Activated T-cell treated with anti-CD3 and anti-CD28 coated beads, Interleukin-2, amount 50 U/mL, for 4 hours (primary cell): Measurements from ENCODE around the gene PIP5K1C. TPM values are rescaled to one million over a fixed set of nuclear protein-coding genes. Genes with fewer than 3 reads are reported as not detected.

Experiments used
- ATAC-seq, 2 donors: fragments of 200-7000 bp; cut with Tn5 transposase; one replicate each; pipeline ENCODE4 v1.10.0; 2021
- DNase-seq: peaks from one replicate; pipeline ENCODE4 v3.0.0-alpha.2; 2020
- H3K27me3 Mint-ChIP-seq: one replicate; pipeline ENCODE4 v1.8.0; 2021; ENCODE audit warnings: low read depth, mixed read lengths
- H3K36me3 Mint-ChIP-seq: one replicate; pipeline ENCODE4 v1.8.0; 2022; ENCODE audit warnings: mixed read lengths; ENCODE audit not compliant: insufficient read depth
- H3K4me1 Mint-ChIP-seq: one replicate; pipeline ENCODE4 v1.8.0; 2021; ENCODE audit warnings: low read depth, mixed read lengths
- H3K4me3 Mint-ChIP-seq: one replicate; pipeline ENCODE4 v1.8.0; 2021; ENCODE audit warnings: mild to moderate bottlenecking, moderate library complexity, mixed read lengths
- H3K9me3 Mint-ChIP-seq: one replicate; pipeline ENCODE4 v1.8.0; 2021; ENCODE audit warnings: mixed read lengths
- total RNA-seq, 3 donors: library from RNA; stranded (reverse); gene quantifications; one replicate each; pipeline ENCODE4 v1.2.1, GENCODE V29; 2021

Gene PIP5K1C
- total RNA-seq, 3 donors from 2014 or later = 12.1 to 20.9 (median 16.7) TPM

DNA sequence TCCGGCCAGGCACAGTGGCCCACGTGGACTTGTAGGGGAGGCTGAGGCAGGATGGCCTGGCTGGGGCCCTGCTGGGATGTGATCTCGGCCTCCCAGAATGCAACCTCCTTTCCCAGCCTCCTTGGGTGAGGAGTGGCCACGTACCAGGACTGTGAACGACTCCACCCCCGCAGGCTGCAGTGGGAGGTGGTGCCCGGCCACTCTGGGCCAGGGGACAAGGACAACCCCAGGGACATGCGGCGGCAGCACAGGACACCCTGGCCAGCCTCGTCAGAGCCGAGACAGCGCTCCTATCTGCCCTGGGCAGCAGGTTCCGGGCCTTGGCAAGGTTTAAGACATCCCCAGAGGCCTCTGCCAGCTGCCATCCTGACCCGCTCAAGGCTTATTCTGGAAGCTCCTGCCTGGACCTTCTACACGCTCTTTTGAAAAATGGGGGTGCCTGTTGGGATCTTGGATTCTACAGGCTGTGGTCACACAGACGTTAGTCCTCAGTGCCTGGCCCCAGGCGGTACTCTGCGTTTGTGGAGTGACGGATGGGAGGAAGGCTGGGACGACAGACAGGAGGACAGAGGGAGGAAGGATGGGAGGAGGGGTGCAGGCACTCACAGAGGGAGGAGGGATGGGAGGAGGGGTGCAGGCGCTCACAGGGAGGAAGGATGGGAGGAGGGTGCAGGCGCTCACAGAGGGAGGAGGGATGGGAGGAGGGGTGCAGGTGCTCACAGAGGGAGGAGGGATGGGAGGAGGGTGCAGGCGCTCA, 53.8 kb downstream of the PIP5K1C start:
- Mint-ChIP-seq H3K9me3 (no peaks in the 10 kb centered on the region), H3K4me1 (no peaks in the 10 kb centered on the region), H3K36me3 (no peaks in the 10 kb centered on the region), H3K27me3 (no peaks in the 10 kb centered on the region), H3K4me3 (no peak overlapping the region)
- no peak for ATAC-seq
- no peak for DNase-seq

DNA sequence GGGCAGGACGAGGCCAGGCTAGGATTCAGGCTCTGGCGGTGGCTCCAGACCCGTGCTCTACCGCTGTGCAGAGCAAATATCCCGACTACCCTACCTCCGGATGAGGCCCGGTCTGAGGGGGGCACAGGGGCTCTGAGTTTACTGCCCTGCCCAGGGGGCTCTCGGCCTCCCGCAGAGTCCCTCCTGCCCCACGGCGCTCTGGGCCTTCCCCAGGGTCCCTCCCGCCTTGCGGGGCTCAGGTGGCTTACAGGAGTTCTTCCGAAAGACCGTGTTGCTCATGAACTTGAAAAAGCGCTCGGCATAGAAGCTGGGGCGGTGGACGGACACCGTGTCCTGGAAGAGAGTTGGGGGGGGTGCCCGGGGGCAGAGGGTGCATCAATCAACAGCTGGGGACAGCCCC, 54.5 kb downstream of the PIP5K1C start:
- DNase-seq (no peak), ATAC-seq (no peak)
- no peaks in the 10 kb centered on the region for H3K4me1 Mint-ChIP-seq
- no peaks in the 10 kb centered on the region for H3K9me3 Mint-ChIP-seq
- H3K36me3 Mint-ChIP-seq = no peaks in the 10 kb centered on the region
- no peak overlapping the region for H3K4me3 Mint-ChIP-seq
- no peaks in the 10 kb centered on the region for H3K27me3 Mint-ChIP-seq

DNA sequence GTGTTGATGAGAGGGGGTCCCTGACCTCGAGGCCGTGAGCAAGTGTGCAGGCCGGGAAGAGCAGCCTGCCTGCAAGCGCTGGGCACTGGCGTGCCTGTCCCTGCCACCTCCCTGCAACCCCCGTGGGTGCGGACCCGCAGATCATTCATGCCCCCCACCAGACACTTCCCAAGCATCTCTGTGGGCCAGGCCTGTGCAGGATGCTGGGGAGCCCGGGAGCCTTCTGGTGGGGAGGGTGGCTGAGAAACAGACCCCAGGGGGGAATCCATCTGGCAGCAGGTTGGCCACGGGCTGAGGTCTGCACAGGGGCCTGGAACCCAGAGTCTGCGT, 55.2 kb downstream of the PIP5K1C start:
- DNase-seq = no peak
- no peaks in the 10 kb centered on the region for H3K9me3 Mint-ChIP-seq
- H3K27me3 Mint-ChIP-seq = no peaks in the 10 kb centered on the region
- ATAC-seq = no peak
- H3K36me3 Mint-ChIP-seq = peaks cover under 1% of the 10 kb centered on the region
- no peak overlapping the region for H3K4me3 Mint-ChIP-seq
- H3K4me1 Mint-ChIP-seq = no peaks in the 10 kb centered on the region

DNA sequence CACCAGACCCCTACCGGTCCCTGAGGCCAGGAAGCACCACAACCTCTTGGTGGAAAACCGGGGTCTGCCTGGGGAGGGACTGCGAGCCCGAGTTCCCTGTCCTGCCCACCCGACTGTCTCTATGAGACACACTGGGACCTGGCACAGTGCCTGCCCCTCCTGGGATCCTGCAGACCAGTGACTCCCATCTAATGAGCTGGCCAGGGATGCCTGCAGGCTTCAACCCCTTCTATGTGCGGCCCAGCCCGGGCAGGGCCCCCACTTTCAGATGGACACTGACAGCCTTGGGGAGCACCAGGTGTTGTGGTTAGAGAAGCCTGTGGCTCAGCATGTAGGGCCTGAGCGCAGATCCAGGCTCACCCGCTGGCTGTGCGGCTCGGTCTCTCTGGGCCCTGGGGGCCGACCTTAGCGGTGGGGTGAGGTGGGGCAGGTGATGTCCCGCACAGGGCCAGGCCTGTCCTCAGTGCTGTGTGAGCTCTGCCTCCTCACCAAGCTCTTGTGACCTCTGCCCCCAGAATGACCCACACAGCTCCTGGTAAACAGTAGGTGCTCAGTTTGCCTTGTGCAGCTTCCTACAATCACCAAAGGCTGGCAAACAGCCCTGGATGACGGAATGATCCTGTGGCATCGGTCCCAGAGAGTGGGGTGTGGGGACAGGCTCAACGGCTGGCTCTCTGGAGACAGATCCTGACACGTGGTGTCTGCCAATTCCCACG, 55.8 kb downstream of the PIP5K1C start:
- Mint-ChIP-seq H3K4me1 (no peaks in the 10 kb centered on the region), H3K4me3 (no peak overlapping the region), H3K36me3 (peaks cover 5% of the 10 kb centered on the region), H3K27me3 (no peaks in the 10 kb centered on the region), H3K9me3 (no peaks in the 10 kb centered on the region)
- no peak for DNase-seq
- ATAC-seq = no peak

DNA sequence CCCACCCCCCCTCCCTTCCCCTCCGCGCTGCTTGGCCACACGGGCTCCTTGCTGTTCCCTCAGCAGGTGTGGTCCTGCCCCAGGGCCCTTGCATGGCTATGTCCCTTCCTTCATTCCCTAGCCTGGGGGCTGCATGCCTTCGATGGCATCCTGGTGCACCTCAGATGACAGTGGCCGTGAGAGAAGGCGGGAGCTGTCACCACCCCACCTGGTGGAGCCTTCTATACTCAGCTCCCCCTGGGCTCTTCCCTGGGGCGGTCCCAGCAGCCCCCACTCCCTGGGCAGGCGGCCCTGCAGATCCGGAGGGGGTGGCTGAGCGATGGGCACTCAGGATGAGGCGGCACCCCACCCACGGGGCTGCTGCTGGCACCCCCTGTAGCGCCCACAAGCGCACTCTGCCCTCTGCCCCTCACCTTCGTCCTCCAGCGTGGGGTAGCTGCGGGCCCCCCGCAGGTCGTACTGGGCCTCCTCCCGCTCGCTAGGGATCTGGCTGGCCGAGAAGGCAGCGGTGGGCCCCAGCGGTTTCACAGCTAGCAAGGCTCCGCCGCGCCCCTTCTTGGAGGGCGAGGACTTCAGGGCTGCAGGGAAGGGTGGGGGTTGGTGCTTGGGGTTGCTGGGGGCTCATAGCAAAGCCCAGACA, 56.5 kb downstream of the PIP5K1C start:
- Mint-ChIP-seq H3K36me3 (peaks cover 5% of the 10 kb centered on the region), H3K9me3 (no peaks in the 10 kb centered on the region), H3K27me3 (no peaks in the 10 kb centered on the region), H3K4me3 (no peak overlapping the region), H3K4me1 (no peaks in the 10 kb centered on the region)
- DNase-seq = no peak
- no peak for ATAC-seq

DNA sequence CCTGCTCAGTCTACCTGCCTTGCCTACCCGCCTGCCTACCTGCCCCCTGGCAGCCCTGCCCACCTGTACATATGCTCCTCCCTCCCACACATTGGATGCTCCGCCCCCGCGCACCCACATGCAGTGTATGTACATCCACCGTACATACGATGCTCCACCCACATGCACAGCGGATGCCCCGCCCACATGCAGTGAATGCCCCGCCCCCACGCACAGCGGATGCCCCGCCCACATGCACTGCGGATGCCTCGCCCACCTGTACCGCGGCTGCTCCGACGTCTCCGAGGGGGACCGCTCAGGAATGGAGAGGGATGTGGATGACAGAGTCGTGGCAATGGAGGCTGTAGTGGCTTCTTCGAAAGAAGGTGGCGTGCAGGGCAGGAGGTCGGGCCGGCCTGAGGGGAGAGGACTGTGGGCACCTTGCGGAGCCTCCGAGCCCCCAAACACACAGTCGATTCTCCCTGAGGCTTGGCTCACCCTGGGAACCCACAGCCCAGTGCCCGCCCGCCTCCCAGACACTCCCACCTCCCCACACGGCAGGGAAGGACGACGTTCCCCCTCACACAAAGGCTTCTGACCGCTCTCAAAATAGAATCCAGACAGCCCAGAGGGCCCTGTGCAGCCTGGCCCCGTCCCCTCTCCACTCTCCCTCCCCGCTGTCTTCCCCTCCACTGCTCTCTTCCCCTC, 57.1 kb downstream of the PIP5K1C start:
- H3K4me1 Mint-ChIP-seq = no peaks in the 10 kb centered on the region
- ATAC-seq = no peak
- H3K27me3 Mint-ChIP-seq = no peaks in the 10 kb centered on the region
- no peaks in the 10 kb centered on the region for H3K9me3 Mint-ChIP-seq
- DNase-seq = no peak
- no peak overlapping the region for H3K4me3 Mint-ChIP-seq
- H3K36me3 Mint-ChIP-seq = peaks cover 8% of the 10 kb centered on the region

DNA sequence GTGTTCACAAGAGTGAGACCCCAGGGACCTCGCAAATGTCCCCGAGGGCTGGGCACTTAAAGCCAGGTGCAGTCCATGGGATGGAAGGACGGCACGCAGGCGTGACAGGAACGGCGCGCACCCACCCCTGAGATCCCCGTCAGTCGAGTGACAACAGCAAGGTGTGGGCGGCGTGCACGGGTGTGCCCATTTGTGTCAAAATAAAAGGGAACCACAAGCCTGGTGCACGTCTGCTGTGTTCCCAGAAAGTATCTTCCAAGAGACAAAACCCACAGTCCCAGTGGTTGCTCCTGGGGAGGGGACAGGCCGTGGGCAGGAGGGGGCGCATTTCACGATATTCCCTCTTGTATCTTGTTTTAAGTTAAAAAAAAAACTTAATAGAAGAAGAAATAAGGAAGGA, 58.0 kb downstream of the PIP5K1C start:
- Mint-ChIP-seq H3K4me3 (no peak overlapping the region), H3K9me3 (no peaks in the 10 kb centered on the region), H3K27me3 (no peaks in the 10 kb centered on the region), H3K4me1 (no peaks in the 10 kb centered on the region), H3K36me3 (peaks cover 8% of the 10 kb centered on the region)
- ATAC-seq (no peak), DNase-seq (no peak)

DNA sequence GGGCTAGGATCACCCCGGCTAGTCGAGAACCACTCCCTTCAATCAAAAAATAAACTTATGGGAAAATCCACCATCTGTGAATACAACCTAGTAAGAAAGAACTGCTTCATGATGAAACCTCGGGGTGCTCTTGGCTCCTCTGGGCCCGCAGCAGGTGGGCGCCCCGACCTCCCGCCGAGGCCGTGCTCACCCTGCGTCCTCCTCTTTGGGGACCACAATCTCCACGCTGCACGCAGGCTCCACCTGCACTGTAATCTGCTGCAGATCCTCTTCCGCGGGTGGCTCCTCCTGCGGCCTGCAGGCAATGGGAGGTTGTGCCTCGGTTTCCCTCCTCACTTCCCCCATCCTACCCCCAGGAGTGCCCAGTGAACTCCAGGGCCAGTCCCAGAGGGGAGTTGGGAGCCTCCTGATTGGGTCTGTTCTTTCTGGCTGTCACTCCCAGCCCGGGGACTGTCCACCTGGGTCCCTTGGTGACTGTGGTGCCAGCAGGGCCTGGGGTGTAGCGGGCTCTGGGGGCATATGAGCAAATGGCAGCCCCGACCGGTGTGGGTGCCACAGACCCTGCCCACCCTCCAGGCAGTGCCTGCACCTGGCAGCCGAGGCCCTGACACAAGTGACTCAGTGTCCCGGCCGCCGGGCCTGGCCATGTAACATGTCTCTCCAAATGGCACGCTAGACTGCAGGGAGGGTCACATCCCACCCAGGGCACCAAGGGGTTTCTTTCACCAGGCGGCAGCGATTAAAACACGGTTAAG, 58.6 kb downstream of the PIP5K1C start:
- ATAC-seq = no peak
- H3K9me3 Mint-ChIP-seq = no peaks in the 10 kb centered on the region
- H3K4me3 Mint-ChIP-seq = no peak overlapping the region
- H3K36me3 Mint-ChIP-seq = peaks cover 8% of the 10 kb centered on the region
- no peaks in the 10 kb centered on the region for H3K27me3 Mint-ChIP-seq
- no peak for DNase-seq
- H3K4me1 Mint-ChIP-seq = no peaks in the 10 kb centered on the region

DNA sequence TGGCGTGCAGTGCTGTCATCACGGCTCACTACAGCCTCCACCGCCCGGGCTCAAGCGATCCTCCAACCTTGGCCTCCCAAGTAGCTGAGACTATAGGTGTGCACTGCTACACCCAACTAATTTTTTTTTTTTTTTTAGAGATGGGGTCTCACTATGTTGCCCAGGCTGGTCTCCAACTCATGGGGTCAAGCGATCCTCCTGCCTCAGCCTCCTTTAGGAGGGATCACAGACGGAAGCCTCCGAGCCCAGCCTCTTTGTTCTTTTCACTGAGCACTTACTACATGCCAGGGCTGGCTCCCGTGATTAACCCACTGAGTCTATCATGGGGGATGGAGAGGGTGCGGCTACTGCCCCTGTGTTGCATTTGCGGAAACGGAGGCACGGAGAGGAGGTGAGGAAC, 60.8 kb downstream of the PIP5K1C start:
- Mint-ChIP-seq H3K9me3 (no peaks in the 10 kb centered on the region), H3K36me3 (peaks cover 8% of the 10 kb centered on the region), H3K27me3 (no peaks in the 10 kb centered on the region), H3K4me3 (no peak overlapping the region), H3K4me1 (no peaks in the 10 kb centered on the region)
- no peak for ATAC-seq
- DNase-seq = no peak

DNA sequence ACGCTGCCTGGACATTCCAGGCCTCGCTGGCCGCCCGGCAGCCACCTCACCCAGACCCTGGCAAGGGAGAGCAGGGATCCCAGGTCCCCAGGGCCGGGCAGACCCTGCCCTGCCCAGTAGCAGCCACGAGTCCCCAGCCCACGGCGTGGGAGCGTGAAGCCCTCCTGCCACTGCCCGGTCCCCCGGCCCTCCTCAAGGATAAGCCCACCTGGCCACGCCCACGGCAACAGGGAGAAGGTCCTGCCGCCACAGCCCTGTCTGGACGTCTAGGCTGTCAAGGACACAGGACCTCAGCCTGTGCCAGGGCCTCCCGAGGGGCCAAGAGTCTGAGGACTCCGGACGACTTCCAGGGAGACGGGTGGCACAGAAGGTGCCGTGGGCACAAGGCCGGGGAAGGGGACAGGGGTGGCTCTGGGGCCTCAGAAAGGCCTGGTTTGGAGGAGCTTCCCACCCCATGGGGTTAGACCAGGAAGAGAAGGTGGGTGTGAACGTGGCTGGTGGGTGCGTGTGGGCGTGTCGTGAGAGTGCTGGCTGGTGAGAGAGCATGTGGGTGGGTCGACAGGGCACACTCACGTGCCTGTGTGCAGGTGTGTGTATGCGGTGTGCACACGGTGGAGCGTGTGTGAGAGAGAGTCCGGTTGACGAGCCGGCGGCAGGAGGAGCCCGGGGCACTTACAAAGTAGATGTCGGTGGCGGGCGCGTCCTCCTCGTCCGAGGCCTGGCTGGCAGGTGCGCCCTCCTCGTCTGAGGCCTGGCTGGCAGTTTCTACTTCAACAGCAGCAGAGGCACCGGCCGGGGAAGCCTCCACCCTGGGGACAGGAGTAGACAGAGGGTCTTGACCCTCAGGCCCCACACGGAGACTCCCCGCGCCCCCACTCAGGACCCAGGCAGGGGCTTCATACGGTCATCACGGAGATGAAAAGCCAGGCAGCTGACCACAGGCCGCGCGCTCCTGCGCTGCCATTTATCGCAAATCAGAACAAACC, 61.8 kb downstream of the PIP5K1C start:
- no peak for DNase-seq
- peaks cover 8% of the 10 kb centered on the region for H3K36me3 Mint-ChIP-seq
- H3K9me3 Mint-ChIP-seq = no peaks in the 10 kb centered on the region
- ATAC-seq = no peak
- no peaks in the 10 kb centered on the region for H3K4me1 Mint-ChIP-seq
- no peaks in the 10 kb centered on the region for H3K27me3 Mint-ChIP-seq
- H3K4me3 Mint-ChIP-seq = no peak overlapping the region

DNA sequence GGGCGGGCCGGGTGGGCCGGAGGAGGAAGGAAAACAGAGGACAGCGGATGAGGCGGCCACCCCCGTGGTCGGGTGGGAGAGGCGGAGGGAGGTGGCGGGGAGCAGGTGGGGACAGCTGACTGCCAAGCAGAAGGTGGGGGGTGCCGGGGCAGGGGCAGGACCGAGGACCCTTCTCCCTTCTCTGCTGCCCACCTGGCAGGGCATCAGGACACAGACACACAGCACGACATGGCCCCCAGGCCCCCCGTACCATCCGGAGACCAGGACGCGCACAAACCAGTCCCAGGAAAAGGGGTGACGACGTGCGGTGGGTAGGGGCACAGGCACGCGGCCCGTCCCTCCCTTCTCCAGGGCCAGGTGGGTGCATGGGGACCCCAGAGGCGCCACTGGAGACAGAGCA, 62.6 kb downstream of the PIP5K1C start:
- no peak for DNase-seq
- H3K27me3 Mint-ChIP-seq = no peaks in the 10 kb centered on the region
- ATAC-seq = no peak
- H3K4me1 Mint-ChIP-seq = no peaks in the 10 kb centered on the region
- H3K9me3 Mint-ChIP-seq = no peaks in the 10 kb centered on the region
- H3K4me3 Mint-ChIP-seq = no peak overlapping the region
- peaks cover 8% of the 10 kb centered on the region for H3K36me3 Mint-ChIP-seq

DNA sequence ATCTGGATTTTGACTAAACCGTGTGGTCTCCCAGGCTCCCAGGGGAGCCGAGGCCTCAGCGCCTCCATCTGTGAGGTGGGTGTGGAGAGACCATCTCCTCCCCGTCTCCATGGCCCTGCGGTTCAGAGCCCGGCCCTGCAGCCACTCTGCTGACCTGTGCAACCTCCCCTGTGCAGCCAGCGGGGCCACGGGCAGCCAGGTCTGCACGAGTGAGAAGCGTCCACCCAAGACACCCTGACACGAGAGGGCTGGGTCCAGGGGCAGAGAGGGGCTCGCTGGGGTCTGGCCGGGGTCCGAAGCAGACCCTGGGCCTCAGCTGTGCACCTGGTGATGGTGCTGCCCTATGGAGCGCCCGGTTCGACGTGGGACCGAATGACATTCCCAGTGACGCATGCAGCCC, 63.3 kb downstream of the PIP5K1C start:
- ATAC-seq = no peak
- Mint-ChIP-seq H3K27me3 (no peaks in the 10 kb centered on the region), H3K9me3 (no peaks in the 10 kb centered on the region), H3K4me1 (no peaks in the 10 kb centered on the region), H3K4me3 (no peak overlapping the region), H3K36me3 (peaks cover 8% of the 10 kb centered on the region)
- no peak for DNase-seq

DNA sequence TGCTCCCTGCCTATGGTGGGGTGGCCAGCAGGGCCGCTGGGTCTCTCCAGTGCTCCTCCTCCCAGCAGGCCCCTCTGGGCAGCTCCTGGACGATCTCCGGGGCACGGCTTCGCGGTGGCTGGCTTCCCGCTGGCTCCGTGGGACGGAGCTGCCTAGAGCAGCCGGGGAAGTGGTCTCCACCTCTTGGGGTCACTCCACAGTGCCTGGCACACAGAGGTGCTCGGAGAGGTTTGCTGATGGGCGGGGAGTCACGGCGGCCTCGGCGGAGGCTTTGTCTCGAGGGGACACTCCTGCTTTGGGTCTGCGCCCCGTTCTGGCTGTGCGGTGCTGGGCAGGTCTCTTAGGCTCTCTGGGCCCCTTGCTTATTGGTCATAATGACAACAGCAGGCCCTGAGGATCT, 63.8 kb downstream of the PIP5K1C start:
- Mint-ChIP-seq H3K36me3 (peaks cover 8% of the 10 kb centered on the region), H3K4me1 (no peaks in the 10 kb centered on the region), H3K27me3 (no peaks in the 10 kb centered on the region), H3K9me3 (no peaks in the 10 kb centered on the region), H3K4me3 (no peak overlapping the region)
- ATAC-seq (no peak), DNase-seq (no peak)
